SU-DHL-6 (cell line): ENCODE measurements around the gene BTC.

ENCODE experiments used
- CTCF ChIP-seq: fragments of 200-600 bp; sonication (generic); IDR thresholded peaks from one replicate; pipeline ENCODE4 v1.5.1; 2017; ENCODE audit warnings: antibody characterized with exemption, mild to moderate bottlenecking, low read length, moderate library complexity; ENCODE audit not compliant: insufficient read depth, poor library complexity, severe bottlenecking
- EZH2phosphoT487 ChIP-seq: fragments of 200-600 bp; sonication (generic), shearing (Covaris generic); conservative IDR thresholded peaks from 2 replicates; pipeline ENCODE4 v1.6.1; 2018; ENCODE audit warnings: mild to moderate bottlenecking, antibody characterized with exemption, low read length, moderate library complexity, mixed read lengths

GRCh38 chr4:74796631-74797030 lies 2.3 kb upstream of the BTC start:
- TF ChIP-seq CTCF, result no peak
- no peak for TF ChIP-seq EZH2phosphoT487
